Panc1 (cell line): ENCODE measurements around the gene PHC3. TPM values are rescaled to one million over a fixed set of nuclear protein-coding genes. Genes with fewer than 3 reads are reported as not detected.
A peak's percentile ranks its signal among the peaks of the same experiment; 100 is the strongest.

Experiments used
- ATAC-seq: fragments of 200-7000 bp; cut with Tn5 transposase; 2 replicates; pipeline ENCODE4 v1.9.1; 2020; ENCODE audit warnings: mild to moderate bottlenecking, moderate library complexity
- BruUV-seq: library from RNA; stranded (reverse); fragments of 400-500 nt; replicated peaks from 2 replicates; lab custom pipeline; 2021; lab: Mats Ljungman, UMichigan
- CTCF ChIA-PET: fragments of 300-600 bp; sonication (Branson Sonifier 250); formaldehyde crosslinking; loops from one replicate; lab custom pipeline; 2022; ENCODE audit warnings: antibody characterized with exemption; lab: Charles Lee
- POLR2A ChIA-PET: fragments of 300-600 bp; sonication (Branson Sonifier 250); formaldehyde crosslinking; loops from one replicate; lab custom pipeline; 2022; ENCODE audit warnings: antibody characterized with exemption; lab: Charles Lee
- DNase-seq: peaks from one replicate; pipeline ENCODE4 v3.0.0-alpha.2; 2010; ENCODE audit warnings: low read depth, low spot score
- H3K27ac ChIP-seq: 2 replicates; pipeline ENCODE4 v1.5.1; 2011; ENCODE audit warnings: mild to moderate bottlenecking, low read length, inconsistent platforms
- H3K27me3 ChIP-seq: fragments of 200-500 bp; sonication (Bioruptor generic); 2 replicates; pipeline ENCODE4 v1.6.0; 2014; ENCODE audit warnings: low read length, inconsistent platforms; ENCODE audit not compliant: control insufficient read depth, insufficient read depth
- H3K36me3 ChIP-seq: fragments of 200-500 bp; sonication (Bioruptor generic); 2 replicates; pipeline ENCODE4 v1.5.1; 2014; ENCODE audit warnings: inconsistent platforms, mild to moderate bottlenecking, low read length, moderate library complexity; ENCODE audit not compliant: control insufficient read depth, insufficient read depth
- H3K4me1 ChIP-seq: 2 replicates; pipeline ENCODE4 v1.5.1; 2011; ENCODE audit warnings: inconsistent platforms, mild to moderate bottlenecking, low read length, moderate library complexity; ENCODE audit not compliant: control insufficient read depth, insufficient read depth
- H3K4me3 ChIP-seq, 2 experiments: 2 replicates each; pipeline ENCODE4 v1.5.1; 2011 to 2012; ENCODE audit warnings: low read depth in 2 of 2, low read length in 2 of 2, mild to moderate bottlenecking in 2 of 2, inconsistent platforms in 1 of 2, moderate library complexity in 1 of 2
- H3K9me3 ChIP-seq: fragments of 200-500 bp; sonication (Bioruptor generic); 2 replicates; pipeline ENCODE4 v1.5.1; 2014; ENCODE audit warnings: low read depth, mild to moderate bottlenecking, inconsistent platforms, low read length, moderate library complexity; ENCODE audit not compliant: control insufficient read depth, insufficient read depth
- CTCF ChIP-seq: fragments of 450-650 bp; IDR thresholded peaks from 2 replicates; pipeline ENCODE4 v1.5.1; 2017; ENCODE audit warnings: mild to moderate bottlenecking
- POLR2AphosphoS5 ChIP-seq: IDR thresholded peaks from 2 replicates; pipeline ENCODE4 v1.6.1; 2012; ENCODE audit warnings: mild to moderate bottlenecking, low read depth, low read length, moderate library complexity
- SIN3A ChIP-seq: IDR thresholded peaks from 2 replicates; pipeline ENCODE4 v1.6.1; 2012; ENCODE audit warnings: low read depth, mild to moderate bottlenecking, low read length, moderate library complexity, borderline replicate concordance; ENCODE audit not compliant: insufficient read depth
- TCF7L2 ChIP-seq: IDR thresholded peaks from 2 replicates; pipeline ENCODE4 v1.6.1; 2011; ENCODE audit warnings: mild to moderate bottlenecking, low read depth, low read length, inconsistent platforms
- in situ Hi-C: cut with HindIII; loops from 2 replicates; pipeline ENCODE4 v1.10.0; 2016; ENCODE audit warnings: low sequenced_read_pairs, low pct_unique_long_range_greater_than_20kb
- intact Hi-C: fragments of 100-400 bp; cut with micrococcal nuclease; formaldehyde crosslinking; loops from one replicate; pipeline ENCODE4 v1.10.0; 2022; ENCODE audit not compliant: unreplicated experiment
- total RNA-seq: library from RNA; stranded (reverse); gene quantifications from one replicate; pipeline ENCODE4 v1.2.1, GENCODE V29; 2021; ENCODE audit not compliant: unreplicated experiment
- TF ChIP-seq, protein P1 (sequence below), 2 experiments: IDR thresholded peaks; 2 replicates each; pipeline ENCODE4 v1.6.1; 2011 to 2012; ENCODE audit warnings: low read depth in 2 of 2, control low read depth in 1 of 2, low read length in 1 of 2, mild to moderate bottlenecking in 1 of 2, moderate library complexity in 1 of 2; ENCODE audit not compliant: insufficient read depth in 1 of 2

Gene PHC3
- total RNA-seq, 1 experiment from 2014 or later: 53.8 TPM

DNA sequence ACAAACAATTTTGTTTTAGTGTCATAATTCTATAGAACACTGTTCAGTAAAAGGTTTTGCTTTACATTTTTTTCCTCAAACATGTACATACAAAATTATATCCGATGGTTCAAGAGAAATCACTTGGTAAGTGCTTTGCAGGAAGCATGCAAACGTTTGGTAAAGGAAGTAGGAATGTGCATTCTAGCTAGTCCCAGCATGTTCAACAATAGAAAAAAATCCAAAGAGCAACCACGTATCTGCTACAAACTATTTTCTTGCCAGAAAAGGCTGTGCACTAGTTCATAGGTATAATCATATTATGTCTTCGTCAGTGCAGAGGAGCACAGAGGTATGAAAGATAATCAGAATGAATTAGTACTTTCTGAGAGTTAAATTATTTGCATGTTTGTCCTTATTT lies 85.8 kb downstream of the PHC3 start:
- no peak for ATAC-seq
- TF ChIP-seq TCF7L2: no peak
- TF ChIP-seq CTCF: no peak
- TF ChIP-seq, protein P1, sequence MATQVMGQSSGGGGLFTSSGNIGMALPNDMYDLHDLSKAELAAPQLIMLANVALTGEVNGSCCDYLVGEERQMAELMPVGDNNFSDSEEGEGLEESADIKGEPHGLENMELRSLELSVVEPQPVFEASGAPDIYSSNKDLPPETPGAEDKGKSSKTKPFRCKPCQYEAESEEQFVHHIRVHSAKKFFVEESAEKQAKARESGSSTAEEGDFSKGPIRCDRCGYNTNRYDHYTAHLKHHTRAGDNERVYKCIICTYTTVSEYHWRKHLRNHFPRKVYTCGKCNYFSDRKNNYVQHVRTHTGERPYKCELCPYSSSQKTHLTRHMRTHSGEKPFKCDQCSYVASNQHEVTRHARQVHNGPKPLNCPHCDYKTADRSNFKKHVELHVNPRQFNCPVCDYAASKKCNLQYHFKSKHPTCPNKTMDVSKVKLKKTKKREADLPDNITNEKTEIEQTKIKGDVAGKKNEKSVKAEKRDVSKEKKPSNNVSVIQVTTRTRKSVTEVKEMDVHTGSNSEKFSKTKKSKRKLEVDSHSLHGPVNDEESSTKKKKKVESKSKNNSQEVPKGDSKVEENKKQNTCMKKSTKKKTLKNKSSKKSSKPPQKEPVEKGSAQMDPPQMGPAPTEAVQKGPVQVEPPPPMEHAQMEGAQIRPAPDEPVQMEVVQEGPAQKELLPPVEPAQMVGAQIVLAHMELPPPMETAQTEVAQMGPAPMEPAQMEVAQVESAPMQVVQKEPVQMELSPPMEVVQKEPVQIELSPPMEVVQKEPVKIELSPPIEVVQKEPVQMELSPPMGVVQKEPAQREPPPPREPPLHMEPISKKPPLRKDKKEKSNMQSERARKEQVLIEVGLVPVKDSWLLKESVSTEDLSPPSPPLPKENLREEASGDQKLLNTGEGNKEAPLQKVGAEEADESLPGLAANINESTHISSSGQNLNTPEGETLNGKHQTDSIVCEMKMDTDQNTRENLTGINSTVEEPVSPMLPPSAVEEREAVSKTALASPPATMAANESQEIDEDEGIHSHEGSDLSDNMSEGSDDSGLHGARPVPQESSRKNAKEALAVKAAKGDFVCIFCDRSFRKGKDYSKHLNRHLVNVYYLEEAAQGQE (IDR thresholded peaks at IDR 0.05; ENCODE audit: insufficient read depth in 1 of 2, low read depth in 2 of 2, low read length in 1 of 2): no peak
- H3K27me3 ChIP-seq: no peaks in the 10 kb centered on the region
- CTCF ChIA-PET: no interaction called here
- intact Hi-C loops (no loop called here), in situ Hi-C loops (no loop called here)
- H3K36me3 ChIP-seq: peaks cover 68% of the 10 kb centered on the region
- no peak overlapping the region for H3K4me3 ChIP-seq
- TSS peak; percentile 6 for BruUV-seq
- no peaks in the 10 kb centered on the region for H3K9me3 ChIP-seq
- no peaks in the 10 kb centered on the region for H3K4me1 ChIP-seq
- POLR2A ChIA-PET: interaction anchor here (0.6 kb wide), 1 partner anchor 46 kb away, joined by 7 read pairs; no protein-coding TSS in a partner anchor
- DNase-seq: no peak
- H3K27ac ChIP-seq: no peak overlapping the region

- Histone ChIP-seq H3K9me3 (no peaks in the 10 kb centered on the region), H3K4me3 (no peak overlapping the region), H3K27ac (no peak overlapping the region), H3K4me1 (no peaks in the 10 kb centered on the region), H3K36me3 (peaks cover 47% of the 10 kb centered on the region), H3K27me3 (no peaks in the 10 kb centered on the region)
- ChIA-PET CTCF (no interaction called here), POLR2A (no interaction called here)
- in situ Hi-C loops (no loop called here), intact Hi-C loops (no loop called here)
- TF ChIP-seq, protein P1 (IDR thresholded peaks at IDR 0.05; ENCODE audit: insufficient read depth in 1 of 2, low read depth in 2 of 2, low read length in 1 of 2): no peak
- TF ChIP-seq TCF7L2 (no peak), CTCF (no peak), POLR2AphosphoS5 (no peak), SIN3A (no peak)
- ATAC-seq (no peak), DNase-seq (no peak)
- BruUV-seq: no TSS peak
Measured at GRCh38 chr3:170092907-170093306, 88.6 kb downstream of the PHC3 start.
